ENCODE measurements around the gene B4GALNT1.

GRCh38 chr12:57623385-57623784 is 9.6 kb downstream of the B4GALNT1 start:
- TF ChIP-seq USF2 (IDR thresholded peaks at IDR 0.05; ENCODE audit: low read depth, low read length) (no peak), USF2 (CRISPR knock-in tag; IDR thresholded peaks at IDR 0.05; ENCODE audit: borderline replicate concordance) (no peak), AGO2 (optimal IDR thresholded peaks at IDR 0.05; ENCODE audit: low read depth, low read length) (no peak), TSC22D2 (CRISPR knock-in tag; IDR thresholded peaks at IDR 0.05; ENCODE audit: borderline replicate concordance) (no peak)
